ENCODE measurements around the gene ALDH1L1.

DNA sequence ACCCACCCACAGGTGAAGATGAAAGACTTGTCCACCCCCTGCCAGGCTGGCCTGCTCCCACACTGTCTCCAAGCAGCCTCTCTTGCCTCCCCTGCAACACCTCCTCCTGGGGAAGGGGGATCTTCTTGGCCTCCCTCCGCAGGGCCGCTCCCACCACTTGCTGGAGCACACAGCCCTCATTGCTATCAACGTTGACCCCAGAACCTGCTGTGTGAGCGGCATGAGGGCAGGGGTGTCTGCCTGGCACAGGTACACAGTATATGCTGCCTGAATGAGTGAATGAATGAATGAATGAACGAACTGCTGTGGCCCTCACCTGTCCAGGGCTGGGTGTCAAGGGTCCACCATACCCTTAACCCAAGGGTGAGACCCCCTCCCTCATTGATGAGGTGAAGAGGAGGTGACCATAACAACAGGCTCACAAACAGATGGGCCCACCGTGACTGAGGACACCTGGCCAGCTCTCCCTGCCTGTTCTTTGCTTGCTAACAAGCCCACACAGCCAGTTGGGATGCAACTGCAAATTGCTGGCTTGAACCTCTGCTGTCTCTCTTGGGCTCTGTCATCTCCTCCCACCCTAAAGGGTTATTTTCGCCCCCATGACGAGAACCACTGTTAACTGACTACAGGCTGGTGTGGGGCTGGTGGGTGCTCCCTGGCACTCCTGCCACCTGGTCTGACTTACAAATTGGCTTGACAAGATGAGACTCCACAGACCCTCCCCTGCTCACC is 118.9 kb downstream of the ALDH1L1 start:
- TF ChIP-seq, protein P1, sequence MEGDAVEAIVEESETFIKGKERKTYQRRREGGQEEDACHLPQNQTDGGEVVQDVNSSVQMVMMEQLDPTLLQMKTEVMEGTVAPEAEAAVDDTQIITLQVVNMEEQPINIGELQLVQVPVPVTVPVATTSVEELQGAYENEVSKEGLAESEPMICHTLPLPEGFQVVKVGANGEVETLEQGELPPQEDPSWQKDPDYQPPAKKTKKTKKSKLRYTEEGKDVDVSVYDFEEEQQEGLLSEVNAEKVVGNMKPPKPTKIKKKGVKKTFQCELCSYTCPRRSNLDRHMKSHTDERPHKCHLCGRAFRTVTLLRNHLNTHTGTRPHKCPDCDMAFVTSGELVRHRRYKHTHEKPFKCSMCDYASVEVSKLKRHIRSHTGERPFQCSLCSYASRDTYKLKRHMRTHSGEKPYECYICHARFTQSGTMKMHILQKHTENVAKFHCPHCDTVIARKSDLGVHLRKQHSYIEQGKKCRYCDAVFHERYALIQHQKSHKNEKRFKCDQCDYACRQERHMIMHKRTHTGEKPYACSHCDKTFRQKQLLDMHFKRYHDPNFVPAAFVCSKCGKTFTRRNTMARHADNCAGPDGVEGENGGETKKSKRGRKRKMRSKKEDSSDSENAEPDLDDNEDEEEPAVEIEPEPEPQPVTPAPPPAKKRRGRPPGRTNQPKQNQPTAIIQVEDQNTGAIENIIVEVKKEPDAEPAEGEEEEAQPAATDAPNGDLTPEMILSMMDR (IDR thresholded peaks at IDR 0.05), result no peak
- TF ChIP-seq POLR2A (IDR thresholded peaks at IDR 0.05), result no peak
